ENCODE data around the gene TUSC2.

Gene TUSC2

GRCh38 chr3:50340448-50341329 lies 12.7 kb upstream of the TUSC2 start, which contains the start of gene RASSF1:
TSS of gene RASSF1 (minus strand) at chr3:50340836. CDS start at chr3:50340805, 31 bp downstream.
- TF ChIP-seq CTCF (IDR thresholded peaks at IDR 0.05; ENCODE audit: extremely low read depth, missing control alignments) = no peak
- peak; percentile 79 for DNase-seq (ENCODE audit: low spot score)

GRCh38 chr3:50340147-50340447 lies 12.1 kb upstream of the TUSC2 start:
- TF ChIP-seq CTCF (IDR thresholded peaks at IDR 0.05; ENCODE audit: extremely low read depth, missing control alignments) = no peak
- no peak for DNase-seq (ENCODE audit: low spot score)

GRCh38 chr3:50339485-50340146 lies 11.6 kb upstream of the TUSC2 start:
- DNase-seq (ENCODE audit: low spot score) = no peak
- no peak for TF ChIP-seq CTCF (IDR thresholded peaks at IDR 0.05; ENCODE audit: extremely low read depth, missing control alignments)

GRCh38 chr3:50338965-50339364 lies 10.9 kb upstream of the TUSC2 start:
- no peak for DNase-seq (ENCODE audit: low spot score)
- no peak for TF ChIP-seq CTCF (IDR thresholded peaks at IDR 0.05; ENCODE audit: extremely low read depth, missing control alignments)

DNA sequence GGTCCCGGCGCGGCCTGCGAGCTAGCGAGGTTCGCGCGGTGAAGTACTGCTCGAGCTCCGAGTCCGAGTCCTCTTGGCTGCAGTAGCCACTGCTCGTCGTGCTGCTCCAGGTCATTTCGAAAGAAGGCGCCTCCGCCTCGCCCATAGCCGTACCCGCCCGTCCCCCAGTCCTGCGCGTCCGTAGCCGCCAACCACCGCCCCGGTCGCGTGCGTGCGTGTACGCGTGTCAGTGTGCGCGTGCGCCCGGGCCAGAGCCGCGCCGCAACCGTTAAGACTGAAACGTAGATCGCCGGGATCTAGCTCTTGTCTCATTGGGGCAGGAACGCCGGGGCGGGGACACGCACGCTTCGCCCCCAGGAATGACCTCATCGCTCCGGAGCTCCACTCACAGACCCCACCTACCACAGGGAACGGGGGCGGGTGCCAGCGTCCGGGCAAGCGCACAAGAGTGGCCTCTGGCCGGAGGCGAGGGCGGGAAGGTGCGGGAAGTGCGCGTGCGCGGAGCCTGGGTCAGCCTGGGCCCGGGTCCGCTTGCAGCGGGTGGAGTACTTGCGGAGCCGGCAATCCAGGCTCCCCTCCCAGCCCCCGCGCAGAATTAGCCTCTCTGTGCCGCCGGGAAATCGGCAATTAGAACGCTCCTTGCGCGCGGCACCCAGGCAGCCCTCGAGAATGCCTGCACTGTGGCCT lies 9.3 kb upstream of the TUSC2 start:
- TF ChIP-seq CTCF (IDR thresholded peaks at IDR 0.05; ENCODE audit: extremely low read depth, missing control alignments) = no peak
- DNase-seq (ENCODE audit: low spot score) = peak; percentile 99

DNA sequence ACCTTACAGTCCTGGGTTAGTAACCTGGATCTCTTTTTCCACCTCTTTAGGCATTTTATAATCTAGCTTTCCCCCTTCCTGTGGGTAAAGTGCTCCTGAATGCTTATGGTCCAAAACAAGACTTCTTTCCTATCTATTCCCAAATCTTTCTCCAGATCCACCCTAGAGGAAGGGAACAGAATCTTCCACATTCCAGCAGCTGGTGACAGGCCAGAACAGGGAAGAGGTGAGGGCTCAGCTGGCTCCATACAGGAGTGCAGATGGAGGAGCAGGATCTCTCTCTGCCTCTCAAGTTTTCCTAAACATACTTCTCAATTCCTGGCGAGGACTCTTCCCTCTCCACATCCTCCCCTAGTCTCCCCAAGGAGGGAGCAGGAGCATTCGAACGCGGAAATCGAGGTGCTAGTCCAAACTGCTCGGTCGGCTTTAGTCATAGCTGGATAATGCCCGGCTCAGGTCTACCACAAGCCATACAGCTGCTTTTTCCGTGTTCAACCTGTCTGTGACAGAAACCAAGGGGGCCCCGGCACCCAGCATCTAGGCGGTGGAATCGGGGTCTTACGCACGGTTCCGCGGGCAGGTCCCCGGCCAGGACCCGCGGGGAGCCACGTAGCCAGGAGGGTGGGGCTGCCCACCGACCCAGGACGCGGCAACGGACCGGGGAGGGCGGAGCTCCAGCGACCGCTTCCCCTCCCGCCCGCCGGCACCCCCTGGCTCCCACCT lies 8.6 kb upstream of the TUSC2 start:
- TF ChIP-seq CTCF (IDR thresholded peaks at IDR 0.05; ENCODE audit: extremely low read depth, missing control alignments) = no peak
- no peak for DNase-seq (ENCODE audit: low spot score)

Data from GM20000 (cell line).